Kidney (tissue), 14 donors: ENCODE measurements around the gene PPFIBP2. TPM values are rescaled to one million over a fixed set of nuclear protein-coding genes. Genes with fewer than 3 reads are reported as not detected.

Experiments
- DNase-seq, 5 donors: peaks; one replicate each; pipeline ENCODE4 v3.0.0-alpha.2; 2013 to 2020
- FAIRE-seq: peaks from 2 replicates; lab custom pipeline; 2012; peaks lifted over from hg19 to GRCh38; lab: Jason Lieb, UNC
- H3K27ac ChIP-seq, 2 donors: one replicate each; pipeline ENCODE4 v1.7.0; 2013; ENCODE audit warnings: low read depth in 2 of 2, low read length in 2 of 2, inconsistent platforms in 1 of 2
- H3K27me3 ChIP-seq: one replicate; pipeline ENCODE4 v1.7.1; 2013; ENCODE audit warnings: low read length, inconsistent platforms; ENCODE audit not compliant: control insufficient read depth, insufficient read depth
- H3K36me3 ChIP-seq, 3 donors: one replicate each; pipeline versions ENCODE4 v1.7.0 to v1.7.1; 2013; ENCODE audit warnings: low read length in 3 of 3, control low read depth in 1 of 3, inconsistent platforms in 1 of 3; ENCODE audit not compliant: insufficient read depth in 3 of 3, control insufficient read depth in 2 of 3
- H3K4me1 ChIP-seq, 3 donors: one replicate each; pipeline versions ENCODE4 v1.7.0 to v1.7.1; 2013; ENCODE audit warnings: low read length in 3 of 3, inconsistent platforms in 1 of 3, low read depth in 1 of 3; ENCODE audit not compliant: control insufficient read depth in 2 of 3, insufficient read depth in 2 of 3
- H3K4me3 ChIP-seq, 3 donors: one replicate each; pipeline versions ENCODE4 v1.7.0 to v1.8.1; 2013; ENCODE audit warnings: low read length in 3 of 3, control low read depth in 1 of 3, inconsistent platforms in 1 of 3
- H3K9ac ChIP-seq, 3 donors: one replicate each; pipeline versions ENCODE4 v1.7.0 to v1.7.1; 2013; ENCODE audit warnings: low read length in 3 of 3, control low read depth in 1 of 3, inconsistent platforms in 1 of 3
- H3K9me3 ChIP-seq, 3 donors: one replicate each; pipeline versions ENCODE4 v1.7.0 to v1.7.1; 2013; ENCODE audit warnings: low read length in 3 of 3, control low read depth in 1 of 3, inconsistent platforms in 1 of 3; ENCODE audit not compliant: control insufficient read depth in 2 of 3, insufficient read depth in 1 of 3
- intact Hi-C: fragments of 100-400 bp; cut with DNase I; formaldehyde crosslinking; loops from one replicate; pipeline ENCODE4 v1.11.1; 2022
- polyA plus RNA-seq: library from polyadenylated mRNA; stranded (reverse); fragments of 350-450 nt; fragmentation: Illumina TruSeq; extraction: RNeasy Lipid Tissue Mini Kit (QIAGEN cat#74804); gene quantifications from one replicate; pipeline ENCODE4 v1.2.3, GENCODE V29; 2014; ENCODE audit warnings: low read depth, low replicate concordance; ENCODE audit not compliant: insufficient read depth
- total RNA-seq: library from RNA; stranded (reverse); fragmentation: NEBNext Ultra II Directional; extraction: Animal tissue kit (Norgen Biotek cat#: 25700); gene quantifications from one replicate; pipeline ENCODE4 v1.2.1, GENCODE V29; 2021
- TF ChIP-seq, protein P1 (sequence below): IDR thresholded peaks from 3 replicates; pipeline ENCODE4 v1.5.1; 2012; ENCODE audit warnings: mild to moderate bottlenecking, moderate library complexity, borderline replicate concordance; ENCODE audit not compliant: insufficient read depth; ENCODE audit errors: extremely low read depth
- donor health status: control.
- donor health status: control.
- donor health status: control.
- donor health status: control.
- donor health status: control.
- donor health status: DM: yes; HTN: yes; CAD: no.
- donor health status: Normal renal cell carcinoma (clear cell type).

The PPFIBP2 gene
- total and polyA plus RNA-seq, 2 donors from 2014 or later: 31.6 to 44.4 TPM

GRCh38 chr11:7635137-7635536 is 121.3 kb downstream of the PPFIBP2 start:
- peaks cover 0 to 9% (median 4%) of the 10 kb centered on the region in 3 donors for H3K4me1 ChIP-seq
- H3K27me3 ChIP-seq: no peaks in the 10 kb centered on the region
- no peak overlapping the region for H3K27ac ChIP-seq
- H3K4me3 ChIP-seq: no peak overlapping the region
- FAIRE-seq: no peak
- H3K36me3 ChIP-seq: peaks cover 0 to 67% (median 54%) of the 10 kb centered on the region in 3 donors
- H3K9ac ChIP-seq: no peak overlapping the region
- no peaks in the 10 kb centered on the region for H3K9me3 ChIP-seq
- intact Hi-C loops: no loop called here
- TF ChIP-seq, protein P1, sequence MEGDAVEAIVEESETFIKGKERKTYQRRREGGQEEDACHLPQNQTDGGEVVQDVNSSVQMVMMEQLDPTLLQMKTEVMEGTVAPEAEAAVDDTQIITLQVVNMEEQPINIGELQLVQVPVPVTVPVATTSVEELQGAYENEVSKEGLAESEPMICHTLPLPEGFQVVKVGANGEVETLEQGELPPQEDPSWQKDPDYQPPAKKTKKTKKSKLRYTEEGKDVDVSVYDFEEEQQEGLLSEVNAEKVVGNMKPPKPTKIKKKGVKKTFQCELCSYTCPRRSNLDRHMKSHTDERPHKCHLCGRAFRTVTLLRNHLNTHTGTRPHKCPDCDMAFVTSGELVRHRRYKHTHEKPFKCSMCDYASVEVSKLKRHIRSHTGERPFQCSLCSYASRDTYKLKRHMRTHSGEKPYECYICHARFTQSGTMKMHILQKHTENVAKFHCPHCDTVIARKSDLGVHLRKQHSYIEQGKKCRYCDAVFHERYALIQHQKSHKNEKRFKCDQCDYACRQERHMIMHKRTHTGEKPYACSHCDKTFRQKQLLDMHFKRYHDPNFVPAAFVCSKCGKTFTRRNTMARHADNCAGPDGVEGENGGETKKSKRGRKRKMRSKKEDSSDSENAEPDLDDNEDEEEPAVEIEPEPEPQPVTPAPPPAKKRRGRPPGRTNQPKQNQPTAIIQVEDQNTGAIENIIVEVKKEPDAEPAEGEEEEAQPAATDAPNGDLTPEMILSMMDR: no peak
- no peak for DNase-seq

DNA sequence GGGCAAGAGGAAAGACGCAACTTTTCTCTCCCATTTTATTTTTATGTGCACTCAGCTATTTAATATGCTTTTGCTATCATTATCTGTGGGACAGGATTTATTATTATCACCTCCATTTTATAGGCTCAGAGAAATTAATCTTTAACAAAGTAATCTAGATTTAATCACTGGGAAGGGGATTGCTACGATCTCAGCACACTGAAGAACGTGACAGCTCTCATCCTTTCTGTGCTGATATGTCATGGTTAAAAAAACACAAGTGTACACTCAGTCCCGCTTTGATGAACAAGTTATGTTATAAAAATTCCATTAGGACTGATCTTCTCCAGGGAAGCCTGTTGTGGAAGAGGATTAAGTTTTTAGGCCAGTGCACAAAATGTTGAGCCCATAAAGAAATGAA is 121.9 kb downstream of the PPFIBP2 start:
- FAIRE-seq (no peak), DNase-seq (no peak)
- peaks cover 0 to 68% (median 52%) of the 10 kb centered on the region in 3 donors for H3K36me3 ChIP-seq
- H3K27me3 ChIP-seq: no peaks in the 10 kb centered on the region
- no peak overlapping the region for H3K27ac ChIP-seq
- H3K9me3 ChIP-seq: no peaks in the 10 kb centered on the region
- H3K4me3 ChIP-seq: no peak overlapping the region
- no peak overlapping the region for H3K9ac ChIP-seq
- intact Hi-C loops: no loop called here
- peaks cover 0 to 9% (median 7%) of the 10 kb centered on the region in 3 donors for H3K4me1 ChIP-seq
- TF ChIP-seq, protein P1: no peak

- TF ChIP-seq, protein P1: no peak
- intact Hi-C loops: no loop called here
- H3K36me3 ChIP-seq: peaks cover 0 to 63% (median 49%) of the 10 kb centered on the region in 3 donors
- DNase-seq: no peak
- no peaks in the 10 kb centered on the region for H3K9me3 ChIP-seq
- H3K4me1 ChIP-seq: peaks cover 0 to 13% (median 7%) of the 10 kb centered on the region in 3 donors
- FAIRE-seq: no peak
- no peaks in the 10 kb centered on the region for H3K27me3 ChIP-seq
- H3K27ac ChIP-seq: no peak overlapping the region
- H3K9ac ChIP-seq: no peak overlapping the region
- H3K4me3 ChIP-seq: no peak overlapping the region
Measured at GRCh38 chr11:7636350-7636749, 122.6 kb downstream of the PPFIBP2 start.
